ENCODE data around the gene MAPKBP1. TPM values are rescaled to one million over a fixed set of nuclear protein-coding genes. Genes with fewer than 3 reads are reported as not detected.

MAPKBP1 gene
- total RNA-seq, 2 experiments from 2014 or later = 14.5 to 17.4 TPM

DNA sequence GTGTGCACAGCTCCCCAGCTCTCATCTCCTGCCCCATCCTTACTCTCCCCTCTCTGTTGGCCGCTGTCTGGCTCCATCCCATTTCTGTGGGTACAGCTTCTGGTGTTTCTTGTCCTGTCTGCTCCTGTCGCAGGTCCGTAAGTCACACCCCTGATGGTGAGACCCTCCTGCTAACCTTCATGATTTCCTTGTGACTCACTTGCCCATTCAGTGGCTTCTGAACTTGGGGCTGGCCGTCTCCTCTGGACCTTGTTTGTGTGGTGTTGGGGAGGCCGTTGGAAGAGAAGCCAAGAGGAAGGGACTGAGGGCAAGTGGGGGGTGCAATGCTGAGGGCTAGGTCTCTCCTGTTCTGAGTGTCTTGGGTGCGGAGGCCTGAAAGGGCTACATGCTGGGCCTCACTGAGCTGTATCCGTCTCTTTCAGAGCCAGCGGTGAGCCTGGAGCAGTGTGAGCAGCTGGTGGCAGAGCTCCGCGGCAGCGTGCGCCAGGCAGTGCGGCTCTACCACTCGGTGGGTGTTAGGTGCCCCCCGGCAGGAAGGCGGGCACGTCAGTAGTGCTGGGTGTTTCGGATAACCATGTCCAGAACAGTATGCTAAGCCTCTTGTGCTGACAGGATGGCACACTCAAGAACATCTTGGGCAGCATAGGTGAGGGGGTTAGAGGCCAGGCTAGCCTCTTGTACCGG lies 49.9 kb downstream of the MAPKBP1 start:
- Histone ChIP-seq H3K9me2 (ENCODE audit: insufficient read depth, low read length) (no peaks in the 10 kb centered on the region), H3K4me3 (ENCODE audit: low read depth, low read length, poor library complexity, severe bottlenecking) (no peak overlapping the region), H3K9me3 (ENCODE audit: low read length) (no peaks in the 10 kb centered on the region), H3K79me2 (ENCODE audit: insufficient read depth, low read depth, low read length) (no peaks in the 10 kb centered on the region), H3K4me1 (ENCODE audit: insufficient read depth, low read length, poor library complexity, severe bottlenecking) (peaks cover 13% of the 10 kb centered on the region), H3K27ac (ENCODE audit: low read depth, low read length, poor library complexity, severe bottlenecking) (no peak overlapping the region), H3K4me2 (ENCODE audit: low read length) (no peak overlapping the region), H3K36me3 (ENCODE audit: insufficient read depth, low read length) (no peaks in the 10 kb centered on the region), H4K20me1 (ENCODE audit: insufficient read depth, low read length) (no peaks in the 10 kb centered on the region), H2AFZ (ENCODE audit: low read length) (no peak overlapping the region)
- intact Hi-C loops (cut with micrococcal nuclease; ENCODE audit: unreplicated experiment) = no loop called here
- CTCF ChIA-PET (ENCODE audit: unreplicated experiment) = no interaction called here
- POLR2A ChIA-PET = no interaction called here
- no TSS peak for BruUV-seq (replicated peaks)
- DNase-seq (ENCODE audit: low spot score) = no peak
- no peak for TF ChIP-seq EZH2phosphoT487 (IDR thresholded peaks at IDR 0.05; ENCODE audit: borderline replicate concordance, low read depth, low read length)

DNA sequence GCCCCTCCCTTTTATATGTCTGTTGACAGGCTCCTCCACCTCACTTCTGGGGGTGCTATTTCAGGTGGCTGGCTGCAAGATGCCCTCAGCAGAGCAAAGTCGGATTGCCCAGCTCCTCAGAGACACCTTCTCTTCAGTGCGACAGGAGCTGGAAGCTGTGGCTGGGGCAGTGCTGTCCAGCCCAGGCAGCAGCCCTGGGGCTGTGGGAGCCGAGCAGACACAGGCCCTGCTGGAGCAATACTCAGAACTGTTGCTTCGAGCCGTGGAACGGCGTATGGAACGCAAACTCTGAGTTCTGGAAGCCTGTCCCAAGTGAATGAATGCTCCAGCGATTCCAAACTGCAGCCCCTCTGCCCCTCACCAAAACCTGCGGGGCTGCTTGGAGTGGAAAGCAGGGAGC lies 50.9 kb downstream of the MAPKBP1 start:
- POLR2A ChIA-PET = no interaction called here

DNA sequence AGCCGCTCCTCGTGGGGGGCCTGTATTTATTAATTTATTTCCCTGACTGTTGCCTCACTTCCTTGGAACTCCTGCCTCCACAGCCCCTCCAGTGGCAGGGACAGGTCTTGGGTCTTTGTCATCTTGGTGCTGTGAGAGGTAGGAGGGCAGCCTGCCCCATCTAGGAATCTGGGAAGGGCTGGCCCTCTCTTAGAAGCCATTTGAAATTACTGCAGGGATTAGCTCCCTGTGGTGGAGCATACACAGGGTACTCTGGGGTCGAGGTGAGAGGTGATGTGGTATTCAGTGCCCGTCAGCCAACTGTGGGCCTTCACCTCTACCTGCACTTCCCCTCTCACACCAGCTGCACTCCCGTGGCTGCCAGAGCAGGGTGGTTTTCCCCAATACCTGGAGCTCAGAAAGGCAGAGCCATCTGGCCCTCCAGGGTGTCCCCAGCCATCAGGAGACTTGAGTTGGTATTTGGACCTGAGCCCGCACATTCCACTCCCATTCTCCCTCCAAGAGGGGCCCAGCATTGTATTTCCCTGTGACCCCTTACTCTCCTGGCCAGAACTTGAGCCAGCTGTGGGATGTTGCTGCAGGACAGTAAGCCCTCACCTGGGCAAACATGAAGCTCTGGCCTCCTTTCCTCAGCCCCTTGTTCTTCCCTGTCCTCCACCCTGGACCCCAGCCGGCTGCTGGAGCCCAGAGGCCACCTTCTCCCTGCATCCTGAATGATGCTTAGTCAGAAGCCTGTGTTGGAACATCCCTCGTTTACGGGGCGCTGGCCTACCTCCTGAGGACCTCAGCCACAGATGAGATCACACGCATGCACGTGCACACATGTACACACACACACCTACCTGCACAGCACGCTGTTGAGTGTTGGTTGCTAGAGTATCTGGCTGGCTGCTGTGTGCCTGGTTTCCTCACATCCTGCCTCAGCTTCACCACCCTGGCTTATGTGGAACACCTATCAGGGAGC lies 51.6 kb downstream of the MAPKBP1 start:
- Histone ChIP-seq H3K4me3 (ENCODE audit: low read depth, low read length, poor library complexity, severe bottlenecking) (no peak overlapping the region), H3K36me3 (ENCODE audit: insufficient read depth, low read length) (no peaks in the 10 kb centered on the region; the same call in 1 of the 2 replicates), H3K9me2 (ENCODE audit: insufficient read depth, low read length) (no peaks in the 10 kb centered on the region), H3K79me2 (ENCODE audit: insufficient read depth, low read depth, low read length) (no peaks in the 10 kb centered on the region), H3K27ac (ENCODE audit: low read depth, low read length, poor library complexity, severe bottlenecking) (no peak overlapping the region), H3K4me2 (ENCODE audit: low read length) (no peak overlapping the region), H2AFZ (ENCODE audit: low read length) (no peak overlapping the region), H3K9me3 (ENCODE audit: low read length) (no peaks in the 10 kb centered on the region), H3K4me1 (ENCODE audit: insufficient read depth, low read length, poor library complexity, severe bottlenecking) (peaks cover 13% of the 10 kb centered on the region), H4K20me1 (ENCODE audit: insufficient read depth, low read length) (no peaks in the 10 kb centered on the region)
- no peak for DNase-seq (ENCODE audit: low spot score)
- ChIA-PET POLR2A (interaction anchor here (0.6 kb wide), 1 partner anchor 62 kb away, joined by 3 read pairs; no protein-coding TSS in a partner anchor), CTCF (ENCODE audit: unreplicated experiment) (no interaction called here)
- TF ChIP-seq, protein P1, sequence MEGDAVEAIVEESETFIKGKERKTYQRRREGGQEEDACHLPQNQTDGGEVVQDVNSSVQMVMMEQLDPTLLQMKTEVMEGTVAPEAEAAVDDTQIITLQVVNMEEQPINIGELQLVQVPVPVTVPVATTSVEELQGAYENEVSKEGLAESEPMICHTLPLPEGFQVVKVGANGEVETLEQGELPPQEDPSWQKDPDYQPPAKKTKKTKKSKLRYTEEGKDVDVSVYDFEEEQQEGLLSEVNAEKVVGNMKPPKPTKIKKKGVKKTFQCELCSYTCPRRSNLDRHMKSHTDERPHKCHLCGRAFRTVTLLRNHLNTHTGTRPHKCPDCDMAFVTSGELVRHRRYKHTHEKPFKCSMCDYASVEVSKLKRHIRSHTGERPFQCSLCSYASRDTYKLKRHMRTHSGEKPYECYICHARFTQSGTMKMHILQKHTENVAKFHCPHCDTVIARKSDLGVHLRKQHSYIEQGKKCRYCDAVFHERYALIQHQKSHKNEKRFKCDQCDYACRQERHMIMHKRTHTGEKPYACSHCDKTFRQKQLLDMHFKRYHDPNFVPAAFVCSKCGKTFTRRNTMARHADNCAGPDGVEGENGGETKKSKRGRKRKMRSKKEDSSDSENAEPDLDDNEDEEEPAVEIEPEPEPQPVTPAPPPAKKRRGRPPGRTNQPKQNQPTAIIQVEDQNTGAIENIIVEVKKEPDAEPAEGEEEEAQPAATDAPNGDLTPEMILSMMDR (conservative IDR thresholded peaks at IDR 0.05; ENCODE audit: low read length) = no peak
- no peak for TF ChIP-seq EZH2phosphoT487 (IDR thresholded peaks at IDR 0.05; ENCODE audit: borderline replicate concordance, low read depth, low read length)
- intact Hi-C loops (cut with micrococcal nuclease; ENCODE audit: unreplicated experiment) = loop anchor here (5.0 kb wide), 1 partner anchor 76 kb away; no protein-coding TSS in a partner anchor
- no TSS peak for BruUV-seq (replicated peaks)

More for the DNA sequence above, 50.9 kb downstream of the MAPKBP1 start:
- H3K9me2 ChIP-seq (ENCODE audit: insufficient read depth, low read length) = no peaks in the 10 kb centered on the region
- CTCF ChIA-PET (ENCODE audit: unreplicated experiment) = no interaction called here
- H2AFZ ChIP-seq (ENCODE audit: low read length) = no peak overlapping the region
- DNase-seq (ENCODE audit: low spot score) = no peak
- no peak overlapping the region for H3K4me2 ChIP-seq (ENCODE audit: low read length)
- intact Hi-C loops (cut with micrococcal nuclease; ENCODE audit: unreplicated experiment) = loop anchor here (5.0 kb wide), 1 partner anchor 77 kb away; no protein-coding TSS in a partner anchor
- no peaks in the 10 kb centered on the region for H3K79me2 ChIP-seq (ENCODE audit: insufficient read depth, low read depth, low read length)
- H3K4me1 ChIP-seq (ENCODE audit: insufficient read depth, low read length, poor library complexity, severe bottlenecking) = peaks cover 13% of the 10 kb centered on the region
- H3K27ac ChIP-seq (ENCODE audit: low read depth, low read length, poor library complexity, severe bottlenecking) = no peak overlapping the region
- TF ChIP-seq EZH2phosphoT487 (IDR thresholded peaks at IDR 0.05; ENCODE audit: borderline replicate concordance, low read depth, low read length) = no peak
- TF ChIP-seq, protein P1 (conservative IDR thresholded peaks at IDR 0.05; ENCODE audit: low read length) = no peak
- BruUV-seq (replicated peaks) = no TSS peak
- H3K36me3 ChIP-seq (ENCODE audit: insufficient read depth, low read length) = no peaks in the 10 kb centered on the region; the same call in 1 of the 2 replicates
- no peaks in the 10 kb centered on the region for H3K9me3 ChIP-seq (ENCODE audit: low read length)
- H4K20me1 ChIP-seq (ENCODE audit: insufficient read depth, low read length) = no peaks in the 10 kb centered on the region
- H3K4me3 ChIP-seq (ENCODE audit: low read depth, low read length, poor library complexity, severe bottlenecking) = no peak overlapping the region
